ENCODE results near the gene SEC22A.
"Not testable (repeated sequence)": the region's sequence is repeated elsewhere in the genome, so short reads cannot be mapped to it uniquely, and the experiment has no call there.

The SEC22A gene

DNA sequence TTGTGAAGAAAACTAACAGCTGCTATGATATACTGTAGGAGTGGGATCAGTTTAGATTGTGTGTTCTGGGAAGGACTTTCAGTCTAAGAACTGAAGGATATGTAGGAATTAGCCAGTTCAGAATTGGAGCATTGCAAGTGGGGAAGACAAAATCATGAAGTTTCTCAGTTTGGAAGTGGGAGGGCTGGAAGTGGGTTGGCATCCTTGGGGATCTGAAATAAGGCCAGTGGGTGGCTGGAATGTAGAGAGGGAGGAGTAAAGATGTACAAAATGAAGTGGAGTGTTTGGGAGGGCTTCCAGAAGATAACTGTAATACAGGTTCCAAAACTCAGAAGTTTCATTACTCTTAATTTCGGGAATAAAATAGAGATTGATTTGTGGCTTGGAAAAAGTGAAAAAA lies 17.2 kb downstream of the SEC22A start:
- Histone ChIP-seq H3K4me3 (ENCODE audit: low read length in 2 of 2) (no peak overlapping the region), H2BK120ac (ENCODE audit: low read depth, low read length) (no peak overlapping the region), H3K4me1 (ENCODE audit: control insufficient read depth in 2 of 2, insufficient read depth in 1 of 2, low read depth in 1 of 2, low read length in 2 of 2) (no peaks in the 10 kb centered on the region), H2AK5ac (ENCODE audit: low read depth, low read length) (no peak overlapping the region), H3K27me3 (ENCODE audit: control insufficient read depth in 3 of 3, insufficient read depth in 3 of 3, low read depth in 1 of 3, low read length in 3 of 3) (no peaks in the 10 kb centered on the region), H3K9ac (ENCODE audit: low read depth, low read length, poor library complexity) (no peak overlapping the region), H2AFZ (ENCODE audit: low read length) (no peak overlapping the region), H3K4me2 (ENCODE audit: insufficient read depth, low read length, poor library complexity, severe bottlenecking) (no peak overlapping the region), H3K36me3 (replicated peaks in 1 of 2; ENCODE audit: control insufficient read depth in 2 of 2, insufficient read depth in 2 of 2, low read length in 2 of 2) (peaks cover 0 to 28% of the 10 kb centered on the region in 2 donors), H3K9me3 (replicated peaks in 1 of 2; ENCODE audit: control insufficient read depth in 2 of 2, insufficient read depth in 1 of 2, low read depth in 1 of 2, low read length in 2 of 2) (no peaks in the 10 kb centered on the region), H2BK5ac (ENCODE audit: low read length) (no peak overlapping the region), H3K18ac (ENCODE audit: low read length) (no peak overlapping the region), H2BK12ac (ENCODE audit: low read length) (no peak overlapping the region), H3K79me1 (ENCODE audit: low read depth, low read length) (no peaks in the 10 kb centered on the region), H4K8ac (ENCODE audit: low read depth, low read length) (no peak overlapping the region), H3K4ac (ENCODE audit: low read length) (no peak overlapping the region), H3K23ac (ENCODE audit: low read depth, low read length, poor library complexity) (no peak overlapping the region), H3K14ac (ENCODE audit: low read length) (no peak overlapping the region), H3K27ac (replicated peaks; ENCODE audit: low read length) (no peak overlapping the region), H2BK15ac (ENCODE audit: low read length) (no peak overlapping the region), H4K91ac (ENCODE audit: low read depth, low read length, poor library complexity) (no peak overlapping the region)
- WGBS, 2 donors (ENCODE audit: extremely low coverage in 2 of 2, insufficient read length in 2 of 2, insufficient replicate concordance in 1 of 2), result no CpG with 5 or more reads among the region's 1 CpG
- no peak for DNase-seq (ENCODE audit: low spot score)

DNA sequence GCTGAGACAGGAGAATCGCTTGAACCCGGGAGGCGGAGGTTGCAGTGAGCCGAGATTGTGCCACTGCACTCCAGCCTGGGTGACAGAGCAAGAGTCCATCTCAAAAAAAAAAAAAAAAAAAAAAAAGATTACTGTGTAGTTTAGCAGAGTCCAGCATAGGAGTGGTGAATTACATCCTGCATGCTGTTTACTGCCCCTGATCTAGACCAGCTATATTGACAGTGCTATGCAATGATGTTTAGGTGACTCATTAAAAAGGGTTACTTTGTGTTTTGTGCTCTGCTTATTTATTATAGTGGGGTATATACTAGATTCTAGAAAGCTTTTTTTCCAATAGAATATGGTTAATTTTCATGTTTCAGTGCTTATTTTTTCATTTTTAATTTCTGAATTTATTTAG lies 19.6 kb downstream of the SEC22A start:
- not testable (repeated sequence) for H3K9ac ChIP-seq (ENCODE audit: low read depth, low read length, poor library complexity)

DNA sequence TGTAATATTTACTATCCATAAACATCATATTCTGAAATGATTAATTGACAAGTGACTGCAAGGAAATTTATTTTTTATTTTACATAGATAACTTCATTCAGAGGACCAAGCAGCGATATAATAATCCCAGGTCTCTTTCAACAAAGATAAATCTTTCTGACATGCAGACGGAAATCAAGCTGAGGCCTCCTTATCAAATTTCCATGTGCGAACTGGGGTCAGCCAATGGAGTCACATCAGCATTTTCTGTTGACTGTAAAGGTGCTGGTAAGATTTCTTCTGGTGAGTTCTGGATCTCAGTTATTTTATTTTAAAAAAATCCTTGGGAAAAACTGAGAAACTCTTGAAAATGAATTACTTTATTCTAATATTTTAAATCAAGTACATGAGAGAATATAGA lies 23.3 kb downstream of the SEC22A start:
- Histone ChIP-seq H3K18ac (ENCODE audit: low read length) (no peak overlapping the region), H3K23ac (ENCODE audit: low read depth, low read length, poor library complexity) (no peak overlapping the region), H2BK5ac (ENCODE audit: low read length) (no peak overlapping the region), H3K14ac (ENCODE audit: low read length) (no peak overlapping the region), H2BK120ac (ENCODE audit: low read depth, low read length) (no peak overlapping the region), H2AFZ (ENCODE audit: low read length) (no peak overlapping the region), H3K4me3 (ENCODE audit: low read length in 2 of 2) (no peak overlapping the region), H3K27ac (replicated peaks; ENCODE audit: low read length) (no peak overlapping the region), H4K8ac (ENCODE audit: low read depth, low read length) (no peak overlapping the region), H3K79me1 (ENCODE audit: low read depth, low read length) (no peaks in the 10 kb centered on the region), H3K36me3 (replicated peaks in 1 of 2; ENCODE audit: control insufficient read depth in 2 of 2, insufficient read depth in 2 of 2, low read length in 2 of 2) (peaks cover 0 to 45% of the 10 kb centered on the region in 2 donors), H4K91ac (ENCODE audit: low read depth, low read length, poor library complexity) (no peak overlapping the region), H3K9me3 (replicated peaks in 1 of 2; ENCODE audit: control insufficient read depth in 2 of 2, insufficient read depth in 1 of 2, low read depth in 1 of 2, low read length in 2 of 2) (peaks cover 1 to 33% of the 10 kb centered on the region in 2 donors), H3K4me1 (ENCODE audit: control insufficient read depth in 2 of 2, insufficient read depth in 1 of 2, low read depth in 1 of 2, low read length in 2 of 2) (no peaks in the 10 kb centered on the region), H3K4me2 (ENCODE audit: insufficient read depth, low read length, poor library complexity, severe bottlenecking) (no peak overlapping the region), H2AK5ac (ENCODE audit: low read depth, low read length) (no peak overlapping the region), H3K9ac (ENCODE audit: low read depth, low read length, poor library complexity) (no peak overlapping the region), H3K4ac (ENCODE audit: low read length) (no peak overlapping the region), H2BK12ac (ENCODE audit: low read length) (no peak overlapping the region), H3K27me3 (ENCODE audit: control insufficient read depth in 3 of 3, insufficient read depth in 3 of 3, low read depth in 1 of 3, low read length in 3 of 3) (no peaks in the 10 kb centered on the region), H2BK15ac (ENCODE audit: low read length) (no peak overlapping the region)
- WGBS, 2 donors (ENCODE audit: extremely low coverage in 2 of 2, insufficient read length in 2 of 2, insufficient replicate concordance in 1 of 2), result no CpG with 5 or more reads among the region's 3 CpGs
- DNase-seq (ENCODE audit: low spot score), result no peak

More for the DNA sequence above, 19.6 kb downstream of the SEC22A start:
- not testable (repeated sequence) for H2BK12ac ChIP-seq (ENCODE audit: low read length); H2BK15ac ChIP-seq (ENCODE audit: low read length); H3K9me3 ChIP-seq (replicated peaks in 1 of 2; ENCODE audit: control insufficient read depth in 2 of 2, insufficient read depth in 1 of 2, low read depth in 1 of 2, low read length in 2 of 2); H2AFZ ChIP-seq (ENCODE audit: low read length); H3K27me3 ChIP-seq (ENCODE audit: control insufficient read depth in 3 of 3, insufficient read depth in 3 of 3, low read depth in 1 of 3, low read length in 3 of 3); H3K23ac ChIP-seq (ENCODE audit: low read depth, low read length, poor library complexity); H2BK120ac ChIP-seq (ENCODE audit: low read depth, low read length); H2BK5ac ChIP-seq (ENCODE audit: low read length); H3K4me2 ChIP-seq (ENCODE audit: insufficient read depth, low read length, poor library complexity, severe bottlenecking); H3K4me3 ChIP-seq (ENCODE audit: low read length in 2 of 2); H2AK5ac ChIP-seq (ENCODE audit: low read depth, low read length); H3K18ac ChIP-seq (ENCODE audit: low read length); H3K79me1 ChIP-seq (ENCODE audit: low read depth, low read length); H3K4me1 ChIP-seq (ENCODE audit: control insufficient read depth in 2 of 2, insufficient read depth in 1 of 2, low read depth in 1 of 2, low read length in 2 of 2); H3K27ac ChIP-seq (replicated peaks; ENCODE audit: low read length); DNase-seq (ENCODE audit: low spot score); H4K8ac ChIP-seq (ENCODE audit: low read depth, low read length); H3K4ac ChIP-seq (ENCODE audit: low read length); H3K14ac ChIP-seq (ENCODE audit: low read length); H4K91ac ChIP-seq (ENCODE audit: low read depth, low read length, poor library complexity)
- peaks cover 0 to 35% of the 10 kb centered on the region in 2 donors for H3K36me3 ChIP-seq (replicated peaks in 1 of 2; ENCODE audit: control insufficient read depth in 2 of 2, insufficient read depth in 2 of 2, low read length in 2 of 2)
- WGBS, 2 donors (ENCODE audit: extremely low coverage in 2 of 2, insufficient read length in 2 of 2, insufficient replicate concordance in 1 of 2), result no CpG with 5 or more reads among the region's 4 CpGs

DNA sequence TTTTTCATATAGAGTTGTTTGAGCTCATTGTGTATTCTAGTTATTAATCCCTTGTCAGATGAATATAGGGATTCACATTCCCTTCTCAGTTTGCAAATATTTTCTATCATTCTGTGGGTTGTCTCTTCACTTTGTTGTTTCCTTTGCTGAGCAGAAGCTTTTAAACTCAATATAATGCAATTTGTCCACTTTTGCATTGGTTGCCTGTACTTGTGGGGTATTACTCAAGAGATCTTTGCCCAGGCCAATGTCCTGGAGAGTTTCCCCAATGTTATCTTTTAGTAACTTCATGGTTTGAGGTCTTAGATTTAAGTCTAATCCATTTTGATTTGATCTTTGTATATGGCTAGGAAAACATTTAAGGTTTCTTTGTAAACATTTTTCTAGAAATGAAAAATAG lies 24.8 kb downstream of the SEC22A start:
- Histone ChIP-seq H2AK5ac (ENCODE audit: low read depth, low read length) (no peak overlapping the region), H3K23ac (ENCODE audit: low read depth, low read length, poor library complexity) (no peak overlapping the region), H2AFZ (ENCODE audit: low read length) (no peak overlapping the region), H4K8ac (ENCODE audit: low read depth, low read length) (no peak overlapping the region), H3K4me3 (ENCODE audit: low read length in 2 of 2) (no peak overlapping the region), H3K18ac (ENCODE audit: low read length) (no peak overlapping the region), H3K4me1 (ENCODE audit: control insufficient read depth in 2 of 2, insufficient read depth in 1 of 2, low read depth in 1 of 2, low read length in 2 of 2) (no peaks in the 10 kb centered on the region), H2BK120ac (ENCODE audit: low read depth, low read length) (no peak overlapping the region), H3K27me3 (ENCODE audit: control insufficient read depth in 3 of 3, insufficient read depth in 3 of 3, low read depth in 1 of 3, low read length in 3 of 3) (no peaks in the 10 kb centered on the region), H2BK12ac (ENCODE audit: low read length) (no peak overlapping the region), H2BK15ac (ENCODE audit: low read length) (no peak overlapping the region), H3K9me3 (replicated peaks in 1 of 2; ENCODE audit: control insufficient read depth in 2 of 2, insufficient read depth in 1 of 2, low read depth in 1 of 2, low read length in 2 of 2) (peaks cover 1 to 33% of the 10 kb centered on the region in 2 donors), H3K9ac (ENCODE audit: low read depth, low read length, poor library complexity) (no peak overlapping the region), H3K4me2 (ENCODE audit: insufficient read depth, low read length, poor library complexity, severe bottlenecking) (no peak overlapping the region), H3K14ac (ENCODE audit: low read length) (no peak overlapping the region), H2BK5ac (ENCODE audit: low read length) (no peak overlapping the region), H3K79me1 (ENCODE audit: low read depth, low read length) (no peaks in the 10 kb centered on the region), H4K91ac (ENCODE audit: low read depth, low read length, poor library complexity) (no peak overlapping the region), H3K36me3 (replicated peaks in 1 of 2; ENCODE audit: control insufficient read depth in 2 of 2, insufficient read depth in 2 of 2, low read length in 2 of 2) (peaks cover 0 to 45% of the 10 kb centered on the region in 2 donors), H3K4ac (ENCODE audit: low read length) (no peak overlapping the region), H3K27ac (replicated peaks; ENCODE audit: low read length) (no peak overlapping the region)
- DNase-seq (ENCODE audit: low spot score), result no peak
